IMR-90 (cell line): Measurements from ENCODE around the gene EBF3. TPM values are rescaled to one million over a fixed set of nuclear protein-coding genes. Genes with fewer than 3 reads are reported as not detected.

Experiments
- ATAC-seq: fragments of 200-7000 bp; cut with Tn5 transposase; 2 replicates; pipeline ENCODE4 v1.9.1; 2020; ENCODE audit warnings: low read depth, mild to moderate bottlenecking, moderate library complexity
- BruUV-seq: library from RNA; stranded (reverse); fragments of 400-500 nt; replicated peaks from 2 replicates; lab custom pipeline; 2021; lab: Mats Ljungman, UMichigan
- CTCF ChIA-PET: fragments of 300-600 bp; formaldehyde crosslinking; extraction: SDS; loops from one replicate; lab custom pipeline; 2021; ENCODE audit warnings: antibody characterized with exemption; lab: Yijun Ruan, JAX
- POLR2A ChIA-PET: fragments of 300-600 bp; sonication (Branson Sonifier 250); formaldehyde crosslinking; loops from one replicate; lab custom pipeline; 2022; ENCODE audit warnings: antibody characterized with exemption; ENCODE audit not compliant: unreplicated experiment; lab: Charles Lee
- DNase-seq: peaks from one replicate; pipeline ENCODE4 v3.0.0; 2013
- H2AFZ ChIP-seq: replicated peaks from 2 replicates; pipeline ENCODE3; 2013; ENCODE audit warnings: low read length, mild to moderate bottlenecking; ENCODE audit not compliant: poor library complexity
- H2AK5ac ChIP-seq: 2 replicates; pipeline ENCODE4 v1.6.1; 2013; ENCODE audit warnings: low read depth, low read length, inconsistent platforms
- H2AK9ac ChIP-seq: replicated peaks from 2 replicates; pipeline ENCODE3; 2013; ENCODE audit warnings: mild to moderate bottlenecking, low read depth, low read length, moderate library complexity; ENCODE audit not compliant: poor library complexity
- H2BK120ac ChIP-seq: 2 replicates; pipeline ENCODE4 v1.6.1; 2013; ENCODE audit warnings: low read depth, low read length, inconsistent platforms
- H2BK15ac ChIP-seq: 3 replicates; pipeline ENCODE4 v1.6.1; 2013; ENCODE audit warnings: low read depth, low read length, inconsistent platforms
- H2BK20ac ChIP-seq: 2 replicates; pipeline ENCODE4 v1.6.1; 2013; ENCODE audit warnings: low read depth, mild to moderate bottlenecking, inconsistent platforms, low read length, moderate library complexity
- H2BK5ac ChIP-seq: 2 replicates; pipeline ENCODE4 v1.6.1; 2013; ENCODE audit warnings: mild to moderate bottlenecking, low read depth, low read length, inconsistent platforms; ENCODE audit not compliant: poor library complexity, severe bottlenecking
- H3K14ac ChIP-seq: replicated peaks from 2 replicates; pipeline ENCODE4 v1.6.1; 2013; ENCODE audit warnings: low read depth, low read length, inconsistent platforms
- H3K18ac ChIP-seq: 2 replicates; pipeline ENCODE4 v1.6.1; 2013; ENCODE audit warnings: low read depth, low read length, control low read depth
- H3K23ac ChIP-seq: 2 replicates; pipeline ENCODE4 v1.6.1; 2013; ENCODE audit warnings: low read depth, low read length, inconsistent platforms
- H3K27ac ChIP-seq: 2 replicates; pipeline ENCODE4 v1.5.1; 2013; ENCODE audit warnings: mild to moderate bottlenecking, control low read depth, low read length; ENCODE audit not compliant: insufficient read depth
- H3K27me3 ChIP-seq: 2 replicates; pipeline ENCODE4 v1.6.1; 2013; ENCODE audit warnings: low read length; ENCODE audit not compliant: control insufficient read depth, insufficient read depth
- H3K36me3 ChIP-seq: 2 replicates; pipeline ENCODE4 v1.6.1; 2013; ENCODE audit warnings: low read length, mixed read lengths; ENCODE audit not compliant: control insufficient read depth, insufficient read depth
- H3K4ac ChIP-seq: 2 replicates; pipeline ENCODE4 v1.6.1; 2013; ENCODE audit warnings: low read depth, low read length, inconsistent platforms
- H3K4me1 ChIP-seq: 2 replicates; pipeline ENCODE4 v1.6.1; 2013; ENCODE audit warnings: low read length, mixed read lengths; ENCODE audit not compliant: control insufficient read depth, insufficient read depth
- H3K4me2 ChIP-seq: 2 replicates; pipeline ENCODE4 v1.6.1; 2013; ENCODE audit warnings: low read depth, mild to moderate bottlenecking, control low read depth, low read length, moderate library complexity
- H3K4me3 ChIP-seq: 2 replicates; pipeline ENCODE4 v1.5.1; 2013; ENCODE audit warnings: low read depth, mild to moderate bottlenecking, control low read depth, low read length, moderate library complexity; ENCODE audit not compliant: insufficient read depth
- H3K56ac ChIP-seq: 2 replicates; pipeline ENCODE4 v1.6.1; 2013; ENCODE audit warnings: low read length, inconsistent platforms; ENCODE audit not compliant: insufficient read depth; ENCODE audit errors: extremely low read depth
- H3K79me1 ChIP-seq, 2 experiments: 2 replicates each; pipeline ENCODE4 v1.6.1; 2013; ENCODE audit warnings: low read length in 2 of 2, inconsistent platforms in 1 of 2, low read depth in 1 of 2
- H3K9ac ChIP-seq: 2 replicates; pipeline ENCODE4 v1.6.1; 2013; ENCODE audit warnings: low read depth, low read length, control low read depth
- H3K9me1 ChIP-seq: 2 replicates; pipeline ENCODE4 v1.6.1; 2013; ENCODE audit warnings: low read length, inconsistent platforms; ENCODE audit not compliant: insufficient read depth
- H3K9me3 ChIP-seq: 2 replicates; pipeline ENCODE4 v1.6.1; 2013; ENCODE audit warnings: low read length; ENCODE audit not compliant: control insufficient read depth, insufficient read depth
- H4K20me1 ChIP-seq: 2 replicates; pipeline ENCODE4 v1.6.1; 2013; ENCODE audit warnings: low read length, inconsistent platforms; ENCODE audit not compliant: insufficient read depth
- H4K5ac ChIP-seq: 2 replicates; pipeline ENCODE4 v1.6.1; 2013; ENCODE audit warnings: mild to moderate bottlenecking, low read depth, low read length, control low read depth
- H4K8ac ChIP-seq, 2 experiments: 2 replicates each; pipeline ENCODE4 v1.6.1; 2013; ENCODE audit warnings: low read depth in 2 of 2, low read length in 2 of 2, control low read depth in 1 of 2, inconsistent platforms in 1 of 2
- H4K91ac ChIP-seq: 2 replicates; pipeline ENCODE4 v1.6.1; 2013; ENCODE audit warnings: low read depth, low read length, inconsistent platforms; ENCODE audit not compliant: insufficient read depth
- MAFK ChIP-seq: IDR thresholded peaks from 2 replicates; pipeline ENCODE4 v1.6.1; 2012; ENCODE audit warnings: low read depth, low read length, improper control_type of control experiment
- POLR2A ChIP-seq: IDR thresholded peaks from 2 replicates; pipeline ENCODE4 v1.6.1; 2012; ENCODE audit warnings: mild to moderate bottlenecking, low read depth, low read length
- SMC3 ChIP-seq: fragments of 150-350 bp; IDR thresholded peaks from 2 replicates; pipeline ENCODE4 v1.6.1; 2016; ENCODE audit warnings: low read depth, mild to moderate bottlenecking, antibody characterized with exemption, low read length, moderate library complexity
- WGBS, 2 experiments: methylation state at CpG; one replicate each; pipeline versions ENCODE4 v1.1.5 to v1.1.7; 2013; ENCODE audit warnings: missing lambda C conversion rate in 2 of 2; ENCODE audit not compliant: insufficient read length in 1 of 2; ENCODE audit errors: extremely low coverage in 2 of 2; 5-methylcytosine and 5-hydroxymethylcytosine counted together
- dilution Hi-C: fragments of 300-500 bp; cut with HindIII; formaldehyde crosslinking; loops from one replicate; pipeline ENCODE4 v1.14.3; 2018; ENCODE audit warnings: low sequenced_read_pairs; ENCODE audit not compliant: unreplicated experiment
- in situ Hi-C: fragments of 300-500 bp; cut with MboI; formaldehyde crosslinking; loops from 3 replicates; pipeline ENCODE4 v1.14.3; 2019; ENCODE audit warnings: low sequenced_read_pairs, inconsistent platforms, mixed read lengths
- intact Hi-C: fragments of 100-400 bp; cut with micrococcal nuclease; formaldehyde crosslinking; loops from 2 replicates; pipeline ENCODE4 v1.10.0; 2022
- polyA plus RNA-seq, 3 experiments: library from polyadenylated mRNA; depleted of rRNA; stranded (reverse); fragments of >200 nt; gene quantifications; 2 replicates each; pipeline ENCODE4 v1.2.3, GENCODE V29; 2012; ENCODE audit warnings: low replicate concordance in 1 of 3
- total RNA-seq: library from RNA; depleted of rRNA; stranded (reverse); fragments of >200 nt; gene quantifications from 2 replicates; pipeline ENCODE4 v1.2.3, GENCODE V29; 2012

Gene EBF3
- total and polyA plus RNA-seq, 2 of the 4 experiments (the other 2 are of a cell fraction), result 0.36 to 0.70 TPM

DNA sequence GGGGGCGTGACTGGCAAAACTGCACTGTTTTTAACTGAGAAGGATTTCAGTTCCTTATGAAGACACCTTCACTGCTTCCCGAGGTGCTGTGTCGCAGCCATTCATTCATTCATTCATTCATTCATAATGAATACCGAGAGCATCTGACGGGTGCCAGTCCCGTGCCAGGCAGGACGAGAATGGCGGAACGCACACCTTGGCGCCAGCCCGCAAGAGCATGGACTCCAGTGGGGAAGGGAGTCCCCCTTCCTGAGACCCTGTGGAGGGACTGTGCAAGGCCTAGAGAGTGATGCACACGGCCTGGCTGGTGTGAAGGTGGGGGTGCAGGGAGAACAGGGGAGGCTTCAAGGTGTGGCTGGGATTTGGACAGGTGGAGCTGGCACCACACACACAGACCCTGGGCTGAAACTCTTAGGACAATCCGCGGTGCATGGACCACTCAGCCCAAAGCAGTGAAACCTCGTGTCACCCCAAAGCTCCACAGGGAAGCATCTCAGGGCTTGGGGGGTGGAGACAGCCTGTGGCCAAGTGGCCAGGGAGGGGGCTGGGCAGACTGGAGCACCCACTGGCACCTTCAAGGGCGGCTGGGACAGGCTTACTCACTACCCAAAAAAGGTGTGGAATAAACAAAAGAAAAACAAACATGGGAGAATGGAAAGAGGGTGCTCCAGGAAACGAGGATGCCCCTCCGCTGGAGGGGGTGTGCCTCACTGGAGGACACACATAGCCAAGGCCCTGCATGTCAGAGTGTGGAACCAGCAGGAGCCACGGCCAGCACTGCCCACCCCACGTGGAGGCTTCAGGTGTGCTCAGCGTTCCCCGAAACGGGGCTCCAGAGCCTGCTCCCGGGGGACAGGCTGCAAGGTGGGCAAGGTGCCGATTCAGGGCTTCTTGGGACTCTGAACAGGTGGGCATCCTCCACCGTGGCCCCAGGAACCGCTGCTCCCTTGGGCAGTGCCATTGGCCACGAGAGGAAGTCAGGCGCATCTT lies 37.7 kb downstream of the EBF3 start:
- Histone ChIP-seq H3K4me1 (no peaks in the 10 kb centered on the region), H3K79me1 (no peaks in the 10 kb centered on the region), H3K36me3 (no peaks in the 10 kb centered on the region), H3K4me2 (no peak overlapping the region), H3K14ac (no peak overlapping the region), H4K20me1 (no peaks in the 10 kb centered on the region; the same call in 1 of the 2 replicates), H3K9ac (no peak overlapping the region), H3K9me1 (no peaks in the 10 kb centered on the region), H4K91ac (no peak overlapping the region), H3K23ac (no peak overlapping the region), H4K5ac (no peak overlapping the region), H3K56ac (no peak overlapping the region), H2AK5ac (no peak overlapping the region), H2AK9ac (no peak overlapping the region), H2AFZ (peak overlapping the region; percentile 58), H3K4ac (no peak overlapping the region), H2BK5ac (no peak overlapping the region), H3K4me3 (no peak overlapping the region), H2BK15ac (no peak overlapping the region), H2BK120ac (no peak overlapping the region), H3K27me3 (no peaks in the 10 kb centered on the region), H4K8ac (no peak overlapping the region), H3K18ac (no peak overlapping the region), H3K9me3 (peaks cover 2% of the 10 kb centered on the region; the same call in 1 of the 2 replicates), H2BK20ac (no peak overlapping the region), H3K27ac (no peak overlapping the region)
- DNase-seq, result no peak
- intact Hi-C loops, result no loop called here
- no peak for ATAC-seq
- CTCF ChIA-PET, result no interaction called here
- dilution Hi-C loops, result no loop called here
- WGBS, 2 experiments, result 55% methylated on average over 15 of the region's 29 CpGs; no CpG with 5 or more reads in 1 of the 2 experiments
- BruUV-seq, result no TSS peak
- in situ Hi-C loops, result no loop called here
- TF ChIP-seq MAFK (no peak), SMC3 (no peak), POLR2A (no peak)
- POLR2A ChIA-PET, result no interaction called here
